Stimulated activated naive CD8-positive, alpha-beta T cell treated with anti-CD3 and anti-CD28 coated beads, Interleukin-15, Interleukin-2, amounts not matched to agents 100 ng/mL and 50 ng/mL, for 24 hours (primary cell): ENCODE data around the gene CCNB3.
"Not testable (repeated sequence)": the region's sequence is repeated elsewhere in the genome, so short reads cannot be mapped to it uniquely, and the experiment has no call there.

ENCODE experiments used
- H3K27ac Mint-ChIP-seq: one replicate; pipeline ENCODE4 v1.8.0; 2021; ENCODE audit warnings: mild to moderate bottlenecking, mixed read lengths
- H3K27me3 Mint-ChIP-seq: one replicate; pipeline ENCODE4 v1.8.0; 2021; ENCODE audit warnings: mixed read lengths
- H3K36me3 Mint-ChIP-seq: one replicate; pipeline ENCODE4 v1.8.0; 2021; ENCODE audit warnings: low read depth, mixed read lengths
- H3K4me1 Mint-ChIP-seq: one replicate; pipeline ENCODE4 v1.8.0; 2021; ENCODE audit warnings: low read depth, mixed read lengths
- H3K4me3 Mint-ChIP-seq: one replicate; pipeline ENCODE4 v1.8.0; 2021; ENCODE audit warnings: mild to moderate bottlenecking, mixed read lengths
- H3K9me3 Mint-ChIP-seq: one replicate; pipeline ENCODE4 v1.8.0; 2021; ENCODE audit warnings: mixed read lengths

CCNB3 gene

GRCh38 chrX:50211510-50211909, 6.9 kb downstream of the CCNB3 start:
- H3K4me1 Mint-ChIP-seq: no peaks in the 10 kb centered on the region
- no peak overlapping the region for H3K4me3 Mint-ChIP-seq
- no peaks in the 10 kb centered on the region for H3K9me3 Mint-ChIP-seq
- no peaks in the 10 kb centered on the region for H3K36me3 Mint-ChIP-seq
- no peak overlapping the region for H3K27ac Mint-ChIP-seq
- no peaks in the 10 kb centered on the region for H3K27me3 Mint-ChIP-seq

DNA sequence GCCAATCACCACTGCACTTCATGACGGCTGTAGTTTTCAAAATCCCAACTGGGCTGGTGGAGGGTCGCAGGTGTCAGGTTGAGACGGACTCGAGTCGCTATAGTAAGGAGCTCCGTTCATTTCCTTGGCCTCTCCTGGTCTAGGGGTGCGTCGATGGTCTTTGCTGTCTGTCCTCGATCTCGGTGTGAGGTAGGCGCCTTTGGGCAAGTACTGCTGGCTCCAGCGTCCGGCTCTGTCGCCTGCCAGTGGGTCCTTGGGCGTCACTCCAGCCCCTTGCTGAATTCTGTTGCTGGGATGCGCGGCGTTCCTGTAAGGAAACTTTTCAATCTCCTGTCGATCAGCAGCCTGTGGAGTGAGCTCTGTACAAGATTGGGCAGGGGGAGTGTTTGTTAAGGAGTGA, 76.7 kb downstream of the CCNB3 start:
- H3K9me3 Mint-ChIP-seq: no peaks in the 10 kb centered on the region
- no peaks in the 10 kb centered on the region for H3K27me3 Mint-ChIP-seq
- H3K4me1 Mint-ChIP-seq: no peaks in the 10 kb centered on the region
- H3K36me3 Mint-ChIP-seq: no peaks in the 10 kb centered on the region
- H3K27ac Mint-ChIP-seq: no peak overlapping the region
- H3K4me3 Mint-ChIP-seq: no peak overlapping the region

DNA sequence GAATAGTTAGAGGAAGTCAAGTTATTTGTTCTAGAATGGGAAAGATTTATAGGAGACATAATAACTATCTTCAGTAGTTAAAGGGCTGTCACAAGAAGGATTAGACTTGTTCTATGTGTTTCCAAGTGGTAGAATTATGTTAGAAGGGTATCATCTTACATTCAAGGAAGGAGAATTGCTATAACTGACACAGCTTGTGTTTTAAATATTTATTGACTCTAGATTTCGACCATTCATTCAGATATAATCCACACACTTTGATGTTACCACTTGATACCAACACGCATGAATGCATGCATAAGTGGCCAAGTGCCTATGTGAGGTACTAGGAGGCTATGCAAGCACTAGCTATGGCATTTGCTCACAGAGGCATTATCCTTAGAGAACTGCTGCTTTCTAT, 122.7 kb downstream of the CCNB3 start:
- Mint-ChIP-seq H3K27ac (no peak overlapping the region), H3K36me3 (no peaks in the 10 kb centered on the region), H3K4me1 (no peaks in the 10 kb centered on the region), H3K27me3 (no peaks in the 10 kb centered on the region), H3K9me3 (no peaks in the 10 kb centered on the region), H3K4me3 (no peak overlapping the region)

GRCh38 chrX:50332668-50333067, 128.1 kb downstream of the CCNB3 start:
- H3K4me3 Mint-ChIP-seq, H3K9me3 Mint-ChIP-seq, H3K27ac Mint-ChIP-seq, H3K36me3 Mint-ChIP-seq, H3K27me3 Mint-ChIP-seq, H3K4me1 Mint-ChIP-seq: not testable (repeated sequence)

DNA sequence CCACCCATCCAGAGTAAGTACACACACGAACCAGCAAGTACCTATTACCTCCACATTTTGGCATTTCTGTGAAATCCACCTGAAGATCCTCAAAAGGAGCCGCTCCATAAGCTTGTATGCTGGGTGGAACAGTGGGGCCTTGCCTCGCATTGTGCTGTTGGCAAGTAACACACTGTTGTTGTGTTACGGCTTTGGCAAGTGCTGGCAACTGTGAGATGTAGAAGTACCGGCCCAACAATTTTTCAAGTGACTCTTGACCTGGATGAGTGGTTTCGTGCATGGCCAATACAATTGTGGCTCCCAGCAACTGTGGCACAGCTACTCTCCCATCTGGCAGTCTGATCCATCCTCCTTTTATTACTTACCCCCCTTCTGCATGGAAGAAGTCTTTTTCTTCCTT, 128.7 kb downstream of the CCNB3 start:
- Mint-ChIP-seq H3K27ac (no peak overlapping the region), H3K27me3 (no peaks in the 10 kb centered on the region), H3K4me1 (no peaks in the 10 kb centered on the region), H3K4me3 (no peak overlapping the region), H3K9me3 (no peaks in the 10 kb centered on the region), H3K36me3 (no peaks in the 10 kb centered on the region)

DNA sequence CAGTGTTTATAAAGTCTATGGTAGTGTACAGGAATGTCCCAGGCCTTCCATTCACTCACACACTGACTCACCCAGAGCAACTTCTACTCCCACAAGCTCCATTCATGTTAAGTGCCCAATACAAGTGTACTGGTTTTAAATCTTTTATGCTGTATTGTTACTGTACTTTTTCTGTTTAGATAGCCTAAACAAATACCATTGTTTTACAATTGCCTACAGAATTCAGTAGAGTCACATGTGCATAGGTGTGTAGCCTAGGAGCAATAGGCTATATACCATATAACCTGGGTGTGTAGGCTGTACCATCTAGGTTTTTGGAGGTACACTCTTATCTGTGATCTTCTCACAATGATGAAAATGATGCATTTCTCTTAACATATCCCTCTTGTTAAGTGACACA, 139.4 kb downstream of the CCNB3 start:
- Mint-ChIP-seq H3K4me1 (no peaks in the 10 kb centered on the region), H3K9me3 (no peaks in the 10 kb centered on the region), H3K27ac (no peak overlapping the region), H3K36me3 (no peaks in the 10 kb centered on the region), H3K4me3 (no peak overlapping the region), H3K27me3 (no peaks in the 10 kb centered on the region)

GRCh38 chrX:50372966-50373365, 168.4 kb downstream of the CCNB3 start:
- no peaks in the 10 kb centered on the region for H3K36me3 Mint-ChIP-seq
- H3K27ac Mint-ChIP-seq: no peak overlapping the region
- H3K27me3 Mint-ChIP-seq: no peaks in the 10 kb centered on the region
- H3K9me3 Mint-ChIP-seq: no peaks in the 10 kb centered on the region
- H3K4me1 Mint-ChIP-seq: no peaks in the 10 kb centered on the region
- H3K4me3 Mint-ChIP-seq: no peak overlapping the region

- no peaks in the 10 kb centered on the region for H3K4me1 Mint-ChIP-seq
- no peak overlapping the region for H3K4me3 Mint-ChIP-seq
- no peaks in the 10 kb centered on the region for H3K36me3 Mint-ChIP-seq
- H3K9me3 Mint-ChIP-seq: no peaks in the 10 kb centered on the region
- no peaks in the 10 kb centered on the region for H3K27me3 Mint-ChIP-seq
- no peak overlapping the region for H3K27ac Mint-ChIP-seq
These were observed 171.1 kb downstream of the CCNB3 start for GRCh38 chrX:50375481-50376267.

DNA sequence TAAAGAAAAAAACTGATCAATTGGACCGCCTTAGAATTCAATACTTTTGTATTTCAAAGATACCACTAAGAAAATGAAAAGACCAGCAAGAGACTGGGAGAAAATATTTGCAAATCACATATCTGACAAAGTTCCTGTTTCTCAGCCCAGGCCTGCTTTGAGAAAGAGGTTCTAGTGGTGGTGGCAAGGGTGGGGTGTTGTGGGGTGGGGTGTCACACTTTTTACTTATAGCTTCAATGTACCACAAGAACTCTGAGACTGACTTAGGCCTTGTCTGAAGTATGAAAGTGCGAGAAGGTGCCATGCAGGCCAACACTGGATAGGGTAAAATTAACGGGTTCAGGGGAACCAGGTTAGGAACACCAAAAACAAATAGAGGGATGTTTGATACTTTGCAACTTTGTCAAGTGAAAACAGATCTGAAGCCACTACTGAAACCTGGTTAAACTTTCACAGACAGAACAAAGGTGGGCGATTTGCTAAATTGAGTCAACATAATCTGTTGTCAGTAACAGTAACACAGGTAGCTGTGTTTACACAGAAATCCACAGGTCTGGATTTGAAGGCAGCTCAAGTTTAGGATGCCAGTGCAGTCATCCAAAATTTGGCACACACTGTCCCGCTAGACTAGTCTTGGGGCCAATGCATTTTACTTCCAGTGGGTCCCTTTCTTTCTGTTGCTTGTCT, 177.3 kb downstream of the CCNB3 start:
- no peak overlapping the region for H3K4me3 Mint-ChIP-seq
- H3K27ac Mint-ChIP-seq: no peak overlapping the region
- no peaks in the 10 kb centered on the region for H3K36me3 Mint-ChIP-seq

GRCh38 chrX:50386520-50386919, 182.0 kb downstream of the CCNB3 start:
- no peak overlapping the region for H3K4me3 Mint-ChIP-seq
- no peaks in the 10 kb centered on the region for H3K36me3 Mint-ChIP-seq
- H3K27me3 Mint-ChIP-seq: no peaks in the 10 kb centered on the region
- H3K4me1 Mint-ChIP-seq: no peaks in the 10 kb centered on the region
- no peak overlapping the region for H3K27ac Mint-ChIP-seq
- no peaks in the 10 kb centered on the region for H3K9me3 Mint-ChIP-seq

More for the DNA sequence above, 177.3 kb downstream of the CCNB3 start:
- H3K4me1 Mint-ChIP-seq: no peaks in the 10 kb centered on the region
- no peaks in the 10 kb centered on the region for H3K9me3 Mint-ChIP-seq
- no peaks in the 10 kb centered on the region for H3K27me3 Mint-ChIP-seq

- Mint-ChIP-seq H3K4me1 (no peaks in the 10 kb centered on the region), H3K36me3 (no peaks in the 10 kb centered on the region), H3K9me3 (no peaks in the 10 kb centered on the region), H3K4me3 (no peak overlapping the region), H3K27me3 (no peaks in the 10 kb centered on the region), H3K27ac (no peak overlapping the region)
These were observed 189.3 kb downstream of the CCNB3 start for GRCh38 chrX:50393902-50394301.
